ENCODE data around the gene PACSIN2.
"Not testable (repeated sequence)": the region's sequence is repeated elsewhere in the genome, so short reads cannot be mapped to it uniquely, and the experiment has no call there.

Gene PACSIN2

GRCh38 chr22:42962295-42963230, 52.4 kb downstream of the PACSIN2 start:
- no peak for DNase-seq

- no peak for DNase-seq
Measured at GRCh38 chr22:42961810-42962209, 53.1 kb downstream of the PACSIN2 start.

- DNase-seq: not testable (repeated sequence)
Measured at GRCh38 chr22:42961400-42961690, 53.6 kb downstream of the PACSIN2 start.

GRCh38 chr22:42960531-42961399, 54.2 kb downstream of the PACSIN2 start:
- DNase-seq: no peak

GRCh38 chr22:42959576-42960509, 55.1 kb downstream of the PACSIN2 start:
- no peak for DNase-seq

GRCh38 chr22:42958937-42959336, 56.0 kb downstream of the PACSIN2 start:
- DNase-seq: no peak

GRCh38 chr22:42957958-42958357, 57.0 kb downstream of the PACSIN2 start:
- DNase-seq: no peak

GRCh38 chr22:42957544-42957943, 57.4 kb downstream of the PACSIN2 start:
- no peak for DNase-seq

- no peak for DNase-seq
Measured at GRCh38 chr22:42955848-42956247, 59.1 kb downstream of the PACSIN2 start.

GRCh38 chr22:42955087-42955635, 59.8 kb downstream of the PACSIN2 start:
- DNase-seq: no peak

GRCh38 chr22:42953751-42954150, 61.2 kb downstream of the PACSIN2 start:
- not testable (repeated sequence) for DNase-seq

- no peak for DNase-seq
Measured at GRCh38 chr22:42951093-42951710, 63.7 kb downstream of the PACSIN2 start.

GRCh38 chr22:42950281-42950680, 64.7 kb downstream of the PACSIN2 start:
- no peak for DNase-seq

GRCh38 chr22:42949159-42949558, 65.8 kb downstream of the PACSIN2 start:
- DNase-seq: no peak

- DNase-seq: no peak
Measured at GRCh38 chr22:42948294-42948693, 66.7 kb downstream of the PACSIN2 start.

GRCh38 chr22:42947211-42947990, 67.5 kb downstream of the PACSIN2 start:
- no peak for DNase-seq

GRCh38 chr22:42946546-42947198, 68.3 kb downstream of the PACSIN2 start:
- DNase-seq: no peak

- DNase-seq: no peak
Measured at GRCh38 chr22:42945736-42946135, 69.2 kb downstream of the PACSIN2 start.

GRCh38 chr22:42945027-42945426, 69.9 kb downstream of the PACSIN2 start:
- no peak for DNase-seq

- DNase-seq: no peak
Measured at GRCh38 chr22:42944409-42944808, 70.5 kb downstream of the PACSIN2 start.

- no peak for DNase-seq
Measured at GRCh38 chr22:42943981-42944380, 71.0 kb downstream of the PACSIN2 start.
